HG03025 (cell line): Measurements from ENCODE around the gene PRKAG2.

Experiments
- ATAC-seq: cut with Tn5 transposase; IDR thresholded peaks from one replicate; pipeline ENCODE4 v1.9.1; 2021; ENCODE audit warnings: mild to moderate bottlenecking, moderate library complexity; ENCODE audit not compliant: unreplicated experiment, low FRiP score

The PRKAG2 gene

GRCh38 chr7:151776876-151777494 is 99.9 kb downstream of the PRKAG2 start:
- ATAC-seq = no peak

DNA sequence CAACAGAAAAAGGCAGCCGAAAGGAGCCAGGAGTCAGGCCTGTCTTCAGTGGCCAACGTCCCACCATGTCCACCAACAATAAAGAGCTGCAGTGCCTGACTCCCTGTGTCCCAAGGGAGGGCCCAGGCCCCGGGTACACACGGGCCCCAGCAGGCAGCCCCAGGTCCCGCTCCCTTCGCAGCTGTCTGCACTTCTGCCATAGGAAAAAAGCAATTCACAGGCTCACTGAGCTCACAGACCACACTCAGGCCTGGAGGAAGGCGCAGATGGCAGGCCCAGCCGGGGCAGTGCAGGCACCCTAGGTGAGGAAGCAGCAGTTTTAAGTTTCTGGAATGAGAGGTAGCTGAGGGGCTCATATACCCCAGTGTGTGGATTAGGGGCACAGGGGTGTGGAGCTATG is 100.5 kb downstream of the PRKAG2 start:
- ATAC-seq = no peak

GRCh38 chr7:151775547-151776443 is 101.1 kb downstream of the PRKAG2 start:
- no peak for ATAC-seq

DNA sequence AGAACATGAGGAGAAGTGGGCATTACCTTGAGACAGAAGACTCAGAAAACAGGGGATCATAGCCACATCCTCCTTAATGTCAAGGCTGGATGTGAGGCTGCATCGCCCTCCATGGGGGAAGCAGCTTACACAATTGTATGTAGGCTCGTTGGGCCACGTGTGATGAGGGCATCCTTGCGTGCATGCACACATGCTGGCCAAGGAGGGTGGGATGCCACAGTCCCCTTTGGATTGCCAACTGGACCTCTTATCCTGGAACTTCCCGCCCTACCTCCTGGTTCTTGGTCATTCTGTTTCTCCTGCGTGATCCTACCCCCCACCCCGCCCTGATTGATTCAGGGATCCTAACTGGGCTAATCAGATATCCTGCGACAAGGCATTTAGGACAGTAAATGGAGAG is 102.0 kb downstream of the PRKAG2 start:
- no peak for ATAC-seq

- no peak for ATAC-seq
Observed at GRCh38 chr7:151773797-151774196, 103.1 kb downstream of the PRKAG2 start.

GRCh38 chr7:151770232-151770631 is 106.7 kb downstream of the PRKAG2 start:
- no peak for ATAC-seq

- no peak for ATAC-seq
Observed at GRCh38 chr7:151769188-151769821, 107.6 kb downstream of the PRKAG2 start.

DNA sequence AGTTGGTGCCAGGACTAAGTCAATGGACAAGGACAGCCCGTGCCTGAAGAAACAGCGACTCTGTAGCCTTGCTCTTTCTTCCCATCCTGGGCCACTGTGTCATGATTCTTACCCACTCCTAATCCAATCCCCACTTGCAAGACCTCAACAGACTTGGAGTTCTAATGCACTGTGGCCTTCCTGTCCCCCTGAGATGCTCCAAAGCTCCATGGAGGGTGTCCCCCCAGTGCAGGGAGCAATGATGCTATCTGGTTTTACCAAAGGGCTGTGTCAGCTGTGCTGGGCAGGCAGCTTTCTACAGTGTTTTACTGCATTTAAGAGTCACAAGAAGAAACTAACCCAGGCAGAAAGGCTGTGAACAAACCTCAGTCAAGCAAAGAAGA is 108.1 kb downstream of the PRKAG2 start:
- no peak for ATAC-seq

- no peak for ATAC-seq
Observed at GRCh38 chr7:151767557-151767956, 109.4 kb downstream of the PRKAG2 start.

DNA sequence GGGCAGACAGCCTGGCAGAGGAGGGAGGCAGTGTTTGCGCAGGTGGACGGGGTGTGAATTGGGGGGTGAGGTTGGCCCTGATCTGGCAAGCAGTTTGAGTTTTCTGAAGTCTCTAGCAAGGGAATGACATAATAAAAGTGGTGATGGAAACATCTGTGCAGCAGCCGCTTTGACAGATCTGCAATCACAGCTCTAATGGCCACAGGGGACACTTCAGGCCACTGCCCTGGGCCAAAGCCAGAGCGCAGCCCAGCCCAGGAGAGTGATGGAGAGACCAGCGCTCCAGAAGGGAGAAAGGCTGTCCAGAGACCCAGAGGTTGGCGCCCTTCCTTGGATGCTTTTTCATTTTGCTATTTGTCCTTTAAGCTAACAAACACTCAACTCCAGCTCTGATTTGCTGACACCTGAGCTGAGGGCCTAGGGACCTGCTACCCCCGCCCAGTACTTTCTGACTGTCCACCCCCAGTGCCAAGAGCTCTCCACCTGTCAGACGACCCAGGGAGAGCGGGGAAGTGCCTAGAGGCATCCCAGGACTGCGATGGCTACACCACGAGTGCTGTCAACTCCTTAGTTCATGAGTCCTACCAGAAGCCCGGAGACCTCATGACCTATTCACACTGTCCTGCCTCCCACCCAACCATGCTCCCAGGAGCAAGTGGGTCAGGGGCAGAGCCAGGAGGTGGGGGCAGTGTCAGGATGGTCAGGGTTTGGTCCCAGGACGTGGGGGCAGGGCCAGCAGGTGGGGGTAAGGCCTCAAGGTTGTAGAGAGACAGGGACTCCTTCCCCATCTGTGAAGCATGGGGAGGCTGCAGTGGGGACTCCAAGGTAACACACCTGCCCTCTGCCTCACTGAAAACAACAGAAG is 112.6 kb downstream of the PRKAG2 start:
- no peak for ATAC-seq

DNA sequence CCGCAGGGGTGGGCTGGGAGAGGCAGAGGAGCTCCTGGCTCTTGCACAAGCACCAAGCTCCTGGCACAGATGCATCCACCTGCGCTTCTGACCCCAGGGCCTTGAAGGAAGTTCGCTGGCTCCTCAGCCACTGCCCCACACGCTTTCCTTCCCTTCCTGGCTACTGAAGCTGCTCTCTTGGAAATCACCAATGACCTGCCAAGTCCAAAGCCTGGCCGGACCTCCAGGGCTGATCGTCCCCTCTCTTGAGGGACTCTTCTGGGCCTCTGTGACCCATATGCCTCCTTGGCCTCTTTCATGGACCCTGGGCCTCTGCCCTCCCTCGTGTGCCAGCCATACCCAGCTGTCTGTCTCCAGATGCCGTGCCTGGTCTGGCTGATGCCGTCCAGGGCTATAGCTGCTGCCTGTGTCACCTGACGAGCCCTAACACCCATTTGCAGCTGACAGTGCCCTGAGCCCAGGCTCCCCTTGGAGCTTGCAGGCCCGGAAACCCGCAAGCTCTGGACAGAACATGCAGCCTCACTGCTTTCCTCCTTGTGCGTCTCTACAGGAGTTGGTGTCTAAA is 113.4 kb downstream of the PRKAG2 start:
- no peak for ATAC-seq

DNA sequence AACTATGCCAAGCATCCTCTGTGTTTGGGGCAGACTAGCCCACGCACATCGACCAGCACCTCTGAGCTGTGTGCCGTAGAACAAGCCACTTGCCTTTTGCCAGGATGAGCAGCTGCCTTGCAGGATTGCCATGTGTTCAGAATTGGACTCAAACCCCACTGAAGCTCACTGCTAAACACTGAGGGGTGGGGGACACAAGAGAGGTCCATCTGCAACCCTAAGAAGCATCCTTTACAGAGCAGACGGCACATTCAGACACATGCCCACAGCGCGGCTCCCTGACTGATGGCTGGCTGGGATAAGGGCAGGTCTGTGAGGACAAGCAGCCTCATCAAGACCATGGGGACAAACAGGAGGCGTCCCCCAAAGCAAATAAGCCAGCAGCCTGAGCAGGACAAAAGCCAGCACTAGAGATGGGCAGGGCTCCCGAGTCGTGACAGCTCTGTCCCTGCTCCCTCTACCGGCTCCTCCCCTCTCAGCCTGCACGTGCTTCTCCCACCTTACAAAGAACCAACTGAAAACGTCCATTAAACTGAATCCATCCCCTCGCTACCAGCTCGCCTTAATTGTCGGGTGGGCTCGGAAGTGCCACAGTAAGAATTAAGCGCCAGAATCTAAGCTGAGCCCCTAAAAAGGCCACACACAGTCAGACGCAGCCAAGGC is 114.2 kb downstream of the PRKAG2 start:
- ATAC-seq = no peak

DNA sequence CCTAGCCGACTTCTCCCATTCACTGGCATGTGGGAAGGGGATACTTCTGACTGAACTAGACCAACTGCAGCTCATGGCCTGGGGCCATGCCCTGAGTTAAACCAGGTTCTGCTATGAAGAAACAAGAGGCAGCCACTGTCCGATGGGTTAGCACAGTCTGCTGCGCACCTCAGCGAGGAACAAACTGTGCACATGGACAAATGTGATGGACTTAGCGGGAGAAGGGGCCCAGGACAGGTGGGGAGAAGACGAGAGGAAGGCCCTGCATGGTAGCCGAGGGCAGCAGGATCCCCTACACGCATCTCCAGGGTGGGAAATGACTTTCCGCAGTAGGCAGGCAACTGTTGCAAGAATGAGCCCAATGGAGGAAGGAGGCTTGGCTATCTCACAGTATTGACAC is 115.0 kb downstream of the PRKAG2 start:
- no peak for ATAC-seq

- no peak for ATAC-seq
Observed at GRCh38 chr7:151761231-151761630, 115.7 kb downstream of the PRKAG2 start.

DNA sequence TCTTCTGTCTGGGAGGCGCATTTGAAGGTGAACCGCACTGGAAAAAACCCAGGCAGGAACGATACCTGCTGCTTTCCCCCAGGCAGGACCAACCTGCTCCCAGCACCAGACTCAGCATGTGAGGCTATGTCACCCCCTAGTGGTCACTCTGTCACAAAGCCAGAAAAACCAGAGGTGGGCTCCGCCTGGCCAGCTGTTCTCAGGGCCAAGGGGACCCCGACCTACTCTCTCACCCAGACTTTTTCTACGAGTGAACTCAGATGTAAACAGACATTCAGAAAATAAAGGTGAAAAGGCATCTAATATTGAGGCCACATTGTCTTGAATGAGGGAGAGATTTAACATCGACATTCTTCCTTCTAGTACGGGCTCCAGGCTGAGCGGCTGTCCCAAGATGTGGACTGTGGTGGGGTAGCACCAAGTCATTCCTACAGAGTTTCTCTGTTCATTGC is 117.3 kb downstream of the PRKAG2 start:
- ATAC-seq = no peak

DNA sequence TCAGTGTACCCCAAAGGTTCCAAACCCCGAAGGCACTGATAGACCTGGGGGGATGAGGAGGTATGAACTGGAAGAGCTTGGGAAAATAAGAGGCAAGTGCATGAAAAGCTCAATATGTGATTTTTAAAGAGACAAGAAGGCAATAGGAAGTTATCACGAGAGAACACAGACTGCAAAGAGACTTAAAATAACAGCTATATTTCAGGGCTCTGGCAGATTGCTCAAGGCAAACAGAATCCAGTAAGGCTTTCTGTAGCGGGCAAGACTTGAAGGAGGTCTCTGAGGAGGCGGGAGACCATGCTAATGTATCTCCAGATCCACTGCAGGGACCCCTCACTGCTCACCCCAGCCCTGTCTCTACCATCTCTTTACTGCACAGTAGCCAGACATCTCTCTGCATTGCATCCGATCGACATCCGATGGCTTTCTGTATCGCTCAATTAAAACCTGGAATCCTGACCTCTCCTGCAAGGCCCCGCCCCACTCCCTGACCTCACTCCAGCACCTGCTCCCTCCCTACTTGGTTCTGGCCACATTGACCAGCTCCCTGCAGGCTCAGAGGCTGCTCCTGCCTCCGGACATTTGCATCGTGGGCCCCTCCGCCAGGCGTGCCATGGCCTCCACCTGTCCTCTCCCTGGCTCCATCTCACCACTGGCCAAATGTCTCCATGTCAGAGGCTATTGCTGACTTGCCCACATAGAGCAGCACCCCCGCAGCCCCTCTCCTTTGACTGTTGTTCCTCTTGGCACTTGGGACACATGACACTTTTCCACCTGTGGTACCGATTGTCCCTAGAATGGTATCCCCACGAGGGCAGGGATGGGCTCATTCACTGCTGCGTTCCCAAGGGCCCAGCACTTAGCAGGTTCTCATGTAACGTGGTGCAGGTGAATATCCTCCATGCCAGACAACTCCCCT is 118.0 kb downstream of the PRKAG2 start:
- no peak for ATAC-seq

GRCh38 chr7:151757274-151757673 is 119.6 kb downstream of the PRKAG2 start:
- ATAC-seq = no peak

DNA sequence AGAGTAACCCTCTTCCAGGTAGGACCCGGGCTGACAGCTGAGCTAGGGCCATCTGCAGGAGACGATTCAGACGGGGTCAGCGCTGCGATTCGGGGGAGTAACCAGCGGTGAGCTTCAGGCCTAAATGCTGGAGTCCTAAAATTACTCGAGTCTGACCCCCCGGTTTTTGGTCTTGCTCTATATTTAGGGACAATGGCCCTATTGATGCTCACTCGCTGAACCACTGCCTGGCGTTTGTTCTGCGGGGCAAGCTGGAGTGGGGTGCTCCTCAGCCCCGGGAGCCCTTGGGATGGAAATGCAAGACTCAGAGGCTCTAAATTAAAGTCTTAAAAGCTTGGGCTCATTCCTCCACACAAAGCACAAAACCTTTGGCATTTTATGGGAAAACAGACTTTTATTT is 120.0 kb downstream of the PRKAG2 start:
- ATAC-seq = no peak
